K562 (cell line): ENCODE results near the gene POLR3GL. TPM values are rescaled to one million over a fixed set of nuclear protein-coding genes. Genes with fewer than 3 reads are reported as not detected.

Experiments used
- CBFB ChIP-seq: sonication (generic); formaldehyde crosslinking; IDR thresholded peaks from 2 replicates; pipeline ENCODE4 v1.4.0; 2020; ENCODE audit warnings: mild to moderate bottlenecking, missing genetic modification reagents
- CBX2 ChIP-seq: fragments of 200-600 bp; sonication (generic); IDR thresholded peaks from one replicate; pipeline ENCODE4 v1.6.1; 2012; ENCODE audit warnings: mild to moderate bottlenecking, low read length, inconsistent platforms; ENCODE audit not compliant: insufficient read depth, poor library complexity, severe bottlenecking
- CC2D1A ChIP-seq: fragments of 450-650 bp; IDR thresholded peaks from 2 replicates; pipeline ENCODE4 v1.6.1; 2017; ENCODE audit warnings: mild to moderate bottlenecking
- DIDO1 ChIP-seq: fragments of 450-650 bp; IDR thresholded peaks from 2 replicates; pipeline ENCODE4 v1.6.1; 2016; ENCODE audit warnings: low read depth, missing biosample characterization, missing genetic modification characterization
- FOXO4 ChIP-seq: fragments of 450-650 bp; formaldehyde crosslinking; IDR thresholded peaks from 2 replicates; pipeline ENCODE4 v1.4.0; 2020; ENCODE audit warnings: mild to moderate bottlenecking, moderate library complexity
- GATA2 ChIP-seq: sonication (generic); formaldehyde crosslinking; IDR thresholded peaks from 2 replicates; pipeline ENCODE4 v1.4.0; 2020; ENCODE audit warnings: mild to moderate bottlenecking, missing genetic modification reagents
- JUN ChIP-seq, 2 experiments: sonication (generic) in 1 of 2; formaldehyde crosslinking in 1 of 2; IDR thresholded peaks; 2 replicates each; pipeline versions ENCODE4 v1.6.1 to v1.8.0; 2012 to 2022; ENCODE audit warnings: borderline replicate concordance in 2 of 2, mild to moderate bottlenecking in 2 of 2, improper control_type of control experiment in 1 of 2, low read depth in 1 of 2, low read length in 1 of 2, missing genetic modification reagents in 1 of 2
- KDM5B ChIP-seq: fragments of 200-600 bp; sonication (generic); IDR thresholded peaks from 2 replicates; pipeline ENCODE4 v1.6.1; 2012; ENCODE audit warnings: low read depth, mild to moderate bottlenecking, moderate library complexity, low read length, control low read depth, inconsistent platforms; ENCODE audit not compliant: insufficient replicate concordance
- KLF6 ChIP-seq: fragments of 250-450 bp; sonication (Bioruptor Pico); IDR thresholded peaks from 2 replicates; pipeline ENCODE4 v1.4.0; 2020; ENCODE audit warnings: mild to moderate bottlenecking, moderate library complexity, borderline replicate concordance
- MBD2 ChIP-seq: sonication (generic); IDR thresholded peaks from 2 replicates; pipeline ENCODE4 v1.6.1; 2016; ENCODE audit warnings: low read depth, borderline replicate concordance
- MTA2 ChIP-seq: fragments of 450-650 bp; IDR thresholded peaks from 2 replicates; pipeline ENCODE4 v1.6.1; 2016; ENCODE audit warnings: low read depth
- MYC ChIP-seq, 2 experiments: fragments of 250-450 bp in 1 of 2; sonication (Bioruptor Pico) in 1 of 2; IDR thresholded peaks; 2 replicates each; pipeline versions ENCODE4 v1.5.1 to v1.6.1; 2012 to 2021; ENCODE audit warnings: low read depth in 2 of 2, borderline replicate concordance in 1 of 2, improper control_type of control experiment in 1 of 2, low read length in 1 of 2, mild to moderate bottlenecking in 1 of 2, moderate library complexity in 1 of 2
- NCOA4 ChIP-seq: fragments of 450-650 bp; IDR thresholded peaks from 2 replicates; pipeline ENCODE4 v1.6.1; 2018; ENCODE audit warnings: mild to moderate bottlenecking; ENCODE audit not compliant: partially characterized antibody
- NR2F6 ChIP-seq: fragments of 450-650 bp; formaldehyde crosslinking; IDR thresholded peaks from 2 replicates; pipeline ENCODE4 v1.4.0; 2020; ENCODE audit warnings: mild to moderate bottlenecking
- PHF8 ChIP-seq: fragments of 200-600 bp; sonication (generic); IDR thresholded peaks from 2 replicates; pipeline ENCODE4 v1.6.1; 2012; ENCODE audit warnings: mixed run types, mild to moderate bottlenecking, inconsistent platforms, low read length, moderate library complexity, borderline replicate concordance
- PKNOX1 ChIP-seq: fragments of 450-650 bp; IDR thresholded peaks from 2 replicates; pipeline ENCODE4 v1.6.1; 2016
- PML ChIP-seq: IDR thresholded peaks from 2 replicates; pipeline ENCODE4 v1.6.1; 2012; ENCODE audit warnings: low read length, inconsistent platforms
- RB1 ChIP-seq: fragments of 450-650 bp; IDR thresholded peaks from 2 replicates; pipeline ENCODE4 v1.6.1; 2017; ENCODE audit warnings: low read depth, mild to moderate bottlenecking
- STAG1 ChIP-seq: sonication (generic); formaldehyde crosslinking; IDR thresholded peaks from 2 replicates; pipeline ENCODE4 v1.5.0; 2020; ENCODE audit warnings: missing genetic modification reagents, borderline replicate concordance
- TCF7L2 ChIP-seq: fragments of 150-350 bp; IDR thresholded peaks from 2 replicates; pipeline ENCODE4 v1.6.1; 2016; ENCODE audit warnings: low read depth, mild to moderate bottlenecking, low read length, moderate library complexity
- ZBTB17 ChIP-seq: fragments of 450-650 bp; formaldehyde crosslinking; IDR thresholded peaks from 2 replicates; pipeline ENCODE4 v1.4.0; 2020; ENCODE audit warnings: mild to moderate bottlenecking
- ZFX ChIP-seq: sonication (generic); formaldehyde crosslinking; IDR thresholded peaks from 2 replicates; pipeline ENCODE4 v1.8.0; 2022; ENCODE audit warnings: mild to moderate bottlenecking, missing genetic modification reagents, moderate library complexity
- polyA plus RNA-seq, 8 experiments: library from polyadenylated mRNA; depleted of rRNA in 4 of 8; stranded (reverse) in 5 of 8; unstranded in 3 of 8; fragments of >200 nt; fragmentation: Nextera tagmentation in 2 of 8; fragmentation: Illumina TruSeq in 1 of 8; extraction: Ambion mirVana in 2 of 8; extraction: Trizol in 1 of 8; gene quantifications; 2 replicates each; pipeline versions ENCODE4 v1.2.1 to v1.2.3, GENCODE V29; 2011 to 2014; ENCODE audit warnings: inconsistent platforms in 1 of 8, missing spikeins in 1 of 8
- total RNA-seq, 7 experiments: library from RNA; depleted of rRNA in 6 of 7; stranded (reverse); fragments of >200 nt in 6 of 7; fragmentation: Illumina TruSeq in 2 of 7; extraction: Trizol in 2 of 7; gene quantifications; 2 replicates each; pipeline versions ENCODE4 v1.2.1 to v1.2.3, GENCODE V29; 2011 to 2021; ENCODE audit warnings: low replicate concordance in 1 of 7
- TF ChIP-seq, protein P1 (sequence below), 2 experiments: IDR thresholded peaks; 2 replicates each; pipeline ENCODE4 v1.6.1; 2012; ENCODE audit warnings: improper control_type of control experiment in 2 of 2, low read depth in 2 of 2, low read length in 2 of 2, borderline replicate concordance in 1 of 2

POLR3GL gene
- total and polyA plus RNA-seq, 9 of the 15 experiments (the other 6 are each of a cell fraction or from before 2014, with no cell fraction given): 14.6 to 48.4 (median 38.2) TPM

DNA sequence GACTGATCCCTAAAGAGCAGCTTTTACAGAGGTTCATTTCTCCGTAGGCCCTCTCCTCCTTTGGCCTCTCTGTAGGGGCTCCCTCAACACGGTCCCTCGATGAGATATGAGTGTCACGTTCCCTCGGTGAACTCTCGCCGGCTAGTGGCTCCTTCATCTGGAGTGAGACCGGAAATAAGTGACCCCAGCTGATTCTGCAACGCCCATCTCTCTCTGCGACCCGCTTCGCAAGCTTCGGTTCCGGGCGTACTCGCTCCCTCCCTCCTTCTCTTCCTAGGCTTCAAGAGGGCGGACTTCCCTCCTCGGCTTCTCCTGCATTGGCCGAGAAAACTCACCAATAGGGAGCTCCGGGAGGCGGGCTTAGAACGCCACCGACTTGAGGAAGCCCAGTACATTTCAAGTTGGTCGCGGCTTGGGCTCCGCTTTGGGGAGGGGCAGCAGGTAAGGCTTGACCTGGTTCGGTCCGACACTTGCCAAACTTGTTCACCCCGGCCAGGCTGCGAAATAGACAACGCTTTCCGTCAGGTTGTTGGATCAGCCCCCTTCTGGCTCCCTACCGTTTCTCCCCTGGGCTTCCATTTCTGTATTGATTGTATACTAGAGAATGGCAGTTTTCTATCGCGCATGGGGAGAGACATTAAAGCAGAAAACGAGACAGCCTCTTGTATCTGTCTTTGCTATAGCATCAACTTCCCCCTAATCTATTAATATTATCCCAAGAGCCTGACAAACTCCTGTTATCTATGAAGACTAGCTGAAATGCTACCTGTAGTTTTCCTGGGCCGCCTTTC is at the start of gene POLR3GL, which contains the start of gene ANKRD34A (continued):
- peak; percentile 75 for TF ChIP-seq PML
- no peak for TF ChIP-seq FOXO4 (CRISPR knock-in tag)
- TF ChIP-seq DIDO1 (tag): no peak
- no peak for TF ChIP-seq MYC (IDR thresholded peaks at IDR 0.05; ENCODE audit: low read depth, low read length)
- no peak for TF ChIP-seq MYC (CRISPR knock-in tag; IDR thresholded peaks at IDR 0.05; ENCODE audit: borderline replicate concordance, low read depth)
- TF ChIP-seq CBFB (CRISPR knock-in tag): no peak
- no peak for TF ChIP-seq CBX2
- peak; percentile 44; the same call in 1 of the 2 replicates for TF ChIP-seq RB1
- peak; percentile 96 for TF ChIP-seq KDM5B
- peak; percentile 92; the same call in 1 of the 2 replicates for TF ChIP-seq PHF8
- no peak for TF ChIP-seq NCOA4
- TF ChIP-seq CC2D1A: peak; percentile 50; the same call in 1 of the 2 replicates
- peak; percentile 83 for TF ChIP-seq ZFX (CRISPR knock-in tag)
- TF ChIP-seq TCF7L2: no peak
- TF ChIP-seq, protein P1, sequence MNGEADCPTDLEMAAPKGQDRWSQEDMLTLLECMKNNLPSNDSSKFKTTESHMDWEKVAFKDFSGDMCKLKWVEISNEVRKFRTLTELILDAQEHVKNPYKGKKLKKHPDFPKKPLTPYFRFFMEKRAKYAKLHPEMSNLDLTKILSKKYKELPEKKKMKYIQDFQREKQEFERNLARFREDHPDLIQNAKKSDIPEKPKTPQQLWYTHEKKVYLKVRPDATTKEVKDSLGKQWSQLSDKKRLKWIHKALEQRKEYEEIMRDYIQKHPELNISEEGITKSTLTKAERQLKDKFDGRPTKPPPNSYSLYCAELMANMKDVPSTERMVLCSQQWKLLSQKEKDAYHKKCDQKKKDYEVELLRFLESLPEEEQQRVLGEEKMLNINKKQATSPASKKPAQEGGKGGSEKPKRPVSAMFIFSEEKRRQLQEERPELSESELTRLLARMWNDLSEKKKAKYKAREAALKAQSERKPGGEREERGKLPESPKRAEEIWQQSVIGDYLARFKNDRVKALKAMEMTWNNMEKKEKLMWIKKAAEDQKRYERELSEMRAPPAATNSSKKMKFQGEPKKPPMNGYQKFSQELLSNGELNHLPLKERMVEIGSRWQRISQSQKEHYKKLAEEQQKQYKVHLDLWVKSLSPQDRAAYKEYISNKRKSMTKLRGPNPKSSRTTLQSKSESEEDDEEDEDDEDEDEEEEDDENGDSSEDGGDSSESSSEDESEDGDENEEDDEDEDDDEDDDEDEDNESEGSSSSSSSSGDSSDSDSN (IDR thresholded peaks at IDR 0.05; ENCODE audit: borderline replicate concordance in 1 of 2, low read depth in 2 of 2, low read length in 2 of 2): peak in 1 of 2 experiments; percentile 32; a peak in 1 of 4 replicates
- no peak for TF ChIP-seq NR2F6 (CRISPR knock-in tag)
- TF ChIP-seq KLF6 (CRISPR knock-in tag): no peak
- peak; percentile 63; the same call in 1 of the 2 replicates for TF ChIP-seq MBD2
- no peak for TF ChIP-seq MTA2
- peak; percentile 20; the same call in 1 of the 2 replicates for TF ChIP-seq JUN (IDR thresholded peaks at IDR 0.05; ENCODE audit: borderline replicate concordance, low read depth, low read length)
- TF ChIP-seq JUN (CRISPR knock-in tag; IDR thresholded peaks at IDR 0.05; ENCODE audit: borderline replicate concordance): no peak
- TF ChIP-seq GATA2: no peak
- no peak for TF ChIP-seq ZBTB17 (CRISPR knock-in tag)
- peak; percentile 46; the same call in 1 of the 2 replicates for TF ChIP-seq PKNOX1
- no peak for TF ChIP-seq STAG1 (CRISPR knock-in tag)
